LNCAP (cell line): ENCODE measurements around the gene DTD1.

Experiments used
- CTCF ChIP-seq: fragments of 450-650 bp; IDR thresholded peaks from 2 replicates; pipeline ENCODE4 v1.5.1; 2017; ENCODE audit warnings: mild to moderate bottlenecking

Gene DTD1

GRCh38 chr20:18808712-18809111 is 220.9 kb downstream of the DTD1 start:
- TF ChIP-seq CTCF, result no peak

GRCh38 chr20:18811186-18811585 is 223.3 kb downstream of the DTD1 start:
- TF ChIP-seq CTCF, result no peak

- no peak for TF ChIP-seq CTCF
These were observed 224.1 kb downstream of the DTD1 start for GRCh38 chr20:18811904-18812303.

GRCh38 chr20:18813483-18813882 is 225.6 kb downstream of the DTD1 start, which contains the start of gene SCP2D1:
Gene SCP2D1, plus strand, starts transcription at chr20:18813783. Its CDS starts 33 bp downstream, at chr20:18813816.
- TF ChIP-seq CTCF, result no peak

- no peak for TF ChIP-seq CTCF
These were observed 227.5 kb downstream of the DTD1 start for GRCh38 chr20:18815194-18815942.
